Mucosa of descending colon (tissue), 3 donors: ENCODE data around the gene CHD8. TPM values are rescaled to one million over a fixed set of nuclear protein-coding genes. Genes with fewer than 3 reads are reported as not detected.
A peak's percentile ranks its signal among the peaks of the same experiment; 100 is the strongest.

Experiments
- ATAC-seq: fragments of 200-7000 bp; cut with Tn5 transposase; one replicate; pipeline ENCODE4 v1.9.1; 2020; ENCODE audit warnings: mild to moderate bottlenecking, moderate library complexity
- DNase-seq, 3 donors: peaks; one replicate each; pipeline ENCODE4 v3.0.0-alpha.2; 2020
- H3K36me3 ChIP-seq: fragments of 200-600 bp; one replicate; pipeline ENCODE4 v1.8.0; 2021; ENCODE audit warnings: low read depth, mild to moderate bottlenecking
- H3K4me1 ChIP-seq: fragments of 200-600 bp; one replicate; pipeline ENCODE4 v1.8.0; 2021; ENCODE audit warnings: low read depth, mild to moderate bottlenecking
- H3K4me3 ChIP-seq: fragments of 200-600 bp; one replicate; pipeline ENCODE4 v1.8.0; 2021; ENCODE audit warnings: mild to moderate bottlenecking
- H3K9me3 ChIP-seq: fragments of 200-600 bp; one replicate; pipeline ENCODE4 v1.8.0; 2021; ENCODE audit warnings: mild to moderate bottlenecking
- CTCF ChIP-seq: fragments of 200-600 bp; IDR thresholded peaks from one replicate; pipeline ENCODE4 v1.8.0; 2022; ENCODE audit warnings: antibody characterized with exemption, mild to moderate bottlenecking
- intact Hi-C, 2 donors: fragments of 100-400 bp; cut with DNase I in 1 of 2; cut with micrococcal nuclease in 1 of 2; formaldehyde crosslinking; loops; one replicate each; pipeline versions ENCODE4 v1.11.0 to v1.11.1; 2022; cut with DNase I, micrococcal nuclease
- total RNA-seq, 3 donors: library from RNA; stranded (reverse); fragmentation: NEBNext Ultra II Directional in 2 of 3; extraction: Animal tissue kit (Norgen Biotek cat#: 25700) in 2 of 3; gene quantifications; one replicate each; pipeline versions ENCODE4 v1.2.1 to v1.2.4, GENCODE V29; 2021 to 2023
- donor health status: DM: no; HTN: no; CAD: no; lungs with moderate emphysema.
- donor health status: DM: no; HTN: no; CAD: no.
- donor health status: DM: no; HTN: yes; CAD: no.

CHD8 gene
- total RNA-seq, 3 donors from 2014 or later: 54.3 to 69.1 (median 60.5) TPM

GRCh38 chr14:21476523-21476924 lies 20.6 kb upstream of the CHD8 start:
- peak; percentile 94 to 95 (median 94) for DNase-seq
- TF ChIP-seq CTCF: no peak
- Histone ChIP-seq H3K9me3 (no peaks in the 10 kb centered on the region), H3K36me3 (no peaks in the 10 kb centered on the region), H3K4me3 (peak overlapping the region; percentile 26), H3K4me1 (peaks cover 18% of the 10 kb centered on the region)
- peak; percentile 90 for ATAC-seq
- intact Hi-C loops: no loop called here

DNA sequence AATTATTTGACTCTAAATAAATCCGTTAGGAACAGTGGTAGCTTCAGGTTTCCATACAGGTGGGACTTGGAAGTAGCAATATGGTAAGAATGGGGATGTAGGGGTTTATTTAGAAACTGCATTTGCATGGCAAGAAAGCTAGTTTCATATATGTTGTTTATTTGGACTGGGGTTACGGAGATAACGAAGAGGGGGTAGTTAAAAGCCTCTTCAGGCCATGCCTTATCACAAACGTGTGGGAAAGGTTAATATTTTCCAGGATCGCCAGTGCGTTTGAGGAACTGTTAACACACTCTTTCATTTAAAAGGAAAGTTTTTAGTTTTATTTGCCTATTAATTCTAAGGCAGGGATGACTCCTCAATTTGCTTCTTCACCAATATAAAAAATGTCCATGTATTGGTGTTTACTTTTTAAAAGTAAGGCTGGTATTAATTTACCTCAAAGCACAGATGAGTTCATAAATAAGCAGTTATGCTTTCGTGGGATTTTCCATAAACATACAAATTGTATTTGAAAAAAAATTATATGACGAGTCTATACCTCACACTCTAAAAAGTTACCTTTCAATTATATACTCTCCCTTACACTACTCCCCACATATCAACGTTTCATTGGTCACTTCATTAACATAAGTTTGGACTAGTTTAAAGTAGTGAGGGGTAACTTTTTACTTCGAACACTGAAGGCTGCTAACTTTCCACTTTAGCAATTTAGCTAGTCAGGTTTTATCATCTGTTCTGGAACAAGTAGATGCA lies 20.0 kb upstream of the CHD8 start:
- intact Hi-C loops: no loop called here
- peak; percentile 35 for ATAC-seq
- H3K36me3 ChIP-seq: no peaks in the 10 kb centered on the region
- H3K9me3 ChIP-seq: no peaks in the 10 kb centered on the region
- no peak for DNase-seq
- H3K4me3 ChIP-seq: peak overlapping the region; percentile 26
- H3K4me1 ChIP-seq: peaks cover 18% of the 10 kb centered on the region
- no peak for TF ChIP-seq CTCF

GRCh38 chr14:21467616-21468015 lies 11.7 kb upstream of the CHD8 start:
- ATAC-seq (no peak), DNase-seq (no peak)
- intact Hi-C loops: no loop called here
- Histone ChIP-seq H3K4me1 (no peaks in the 10 kb centered on the region), H3K4me3 (no peak overlapping the region), H3K9me3 (no peaks in the 10 kb centered on the region), H3K36me3 (no peaks in the 10 kb centered on the region)
- no peak for TF ChIP-seq CTCF

DNA sequence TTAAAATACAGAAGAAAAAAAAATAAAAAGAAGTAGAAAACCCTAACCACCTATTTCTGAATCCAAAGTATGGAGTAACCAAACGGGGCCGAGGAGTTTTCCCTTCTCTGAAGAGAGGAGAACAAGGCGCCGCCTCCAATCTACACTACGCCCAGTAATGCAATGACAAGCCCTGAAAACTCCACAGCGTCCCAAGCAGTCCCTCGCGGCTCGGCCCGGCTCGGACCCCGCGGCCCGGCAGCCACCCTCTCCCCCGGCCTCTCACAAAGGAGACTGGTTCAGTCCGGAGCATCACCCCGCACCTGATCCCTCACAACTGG lies 371 bp downstream of the CHD8 start:
- Histone ChIP-seq H3K4me3 (peak overlapping the region; percentile 59), H3K9me3 (no peaks in the 10 kb centered on the region), H3K4me1 (peaks cover 24% of the 10 kb centered on the region), H3K36me3 (no peaks in the 10 kb centered on the region)
- TF ChIP-seq CTCF: no peak
- ATAC-seq (peak; percentile 43), DNase-seq (no peak)
- intact Hi-C loops: no loop called here

DNA sequence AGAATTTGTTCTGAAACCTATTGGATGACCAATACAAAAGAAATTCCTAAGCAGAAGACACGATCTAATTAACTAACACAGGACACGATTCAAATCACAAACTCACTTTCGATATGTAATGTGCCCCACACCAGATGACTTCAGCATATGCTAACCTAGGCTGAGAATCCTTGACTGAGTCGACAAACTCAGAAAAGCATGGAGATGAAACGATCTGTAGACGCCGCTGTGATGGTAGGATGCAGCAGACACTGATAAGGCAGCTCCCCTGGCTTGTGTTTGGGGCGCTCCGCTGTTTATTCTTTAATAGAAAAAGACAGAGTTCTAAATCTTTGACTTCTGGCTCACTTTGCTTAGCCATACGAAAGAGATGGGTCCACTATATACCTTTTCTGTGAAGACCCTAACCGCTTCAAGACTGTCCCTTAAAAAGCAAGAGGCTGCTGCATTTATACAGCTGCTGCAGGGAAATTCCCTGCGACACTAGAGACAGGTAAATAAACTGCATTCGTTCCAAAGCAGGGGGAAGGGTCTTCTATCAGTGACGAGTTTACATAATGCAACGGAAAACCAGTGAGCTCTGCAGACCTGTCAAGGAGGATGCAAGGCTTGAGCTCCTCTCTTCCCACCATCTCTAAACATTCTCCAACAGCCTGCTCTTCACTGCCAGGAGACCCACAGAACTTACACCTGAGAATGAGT lies 929 bp downstream of the CHD8 start:
- ATAC-seq: no peak

More for the DNA sequence above, 929 bp downstream of the CHD8 start:
- Histone ChIP-seq H3K4me3 (peak overlapping the region; percentile 59), H3K4me1 (peaks cover 24% of the 10 kb centered on the region), H3K9me3 (no peaks in the 10 kb centered on the region), H3K36me3 (no peaks in the 10 kb centered on the region)
- intact Hi-C loops: no loop called here
- no peak for TF ChIP-seq CTCF
- DNase-seq: no peak
